ENCODE results near the gene CARD14. TPM values are rescaled to one million over a fixed set of nuclear protein-coding genes. Genes with fewer than 3 reads are reported as not detected.

Gene CARD14
- total and polyA plus RNA-seq, 2 experiments from 2014 or later = 0.08 to 0.52 TPM

DNA sequence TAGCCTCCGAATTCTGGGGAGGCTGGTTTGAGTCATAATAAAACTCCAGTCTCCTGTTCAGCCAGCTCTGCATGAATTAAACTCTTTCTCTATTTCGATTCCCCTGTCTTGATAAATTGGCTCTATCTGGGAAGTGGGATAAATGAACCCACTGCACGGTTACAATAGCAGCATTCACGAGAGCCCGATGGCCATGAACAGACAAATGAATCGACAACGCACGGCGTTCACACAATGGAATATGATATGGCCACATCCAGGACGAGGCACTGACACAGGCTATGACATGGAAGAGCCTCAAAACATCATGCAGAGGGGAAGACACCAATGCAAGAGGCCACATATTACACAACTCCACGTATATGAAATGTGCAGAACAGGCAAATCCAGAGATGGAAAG is 5.6 kb upstream of the CARD14 start:
- Histone ChIP-seq H3F3A (replicated peaks; ENCODE audit: low read depth) (peaks cover 12% of the 10 kb centered on the region; the same call in 1 of the 2 replicates), H3K9me2 (ENCODE audit: insufficient read depth) (no peaks in the 10 kb centered on the region), H3K4me3 (no peak overlapping the region), H3K4me1 (ENCODE audit: insufficient read depth) (peaks cover 19% of the 10 kb centered on the region), H3K4me2 (no peak overlapping the region), H3K79me2 (replicated peaks; ENCODE audit: insufficient read depth) (no peaks in the 10 kb centered on the region), H3K27me3 (ENCODE audit: insufficient read depth) (no peaks in the 10 kb centered on the region), H2AFZ (no peak overlapping the region), H3K36me3 (ENCODE audit: insufficient read depth) (no peaks in the 10 kb centered on the region), H4K20me1 (replicated peaks; ENCODE audit: insufficient read depth) (no peaks in the 10 kb centered on the region), H3K27ac (ENCODE audit: low read depth) (no peak overlapping the region)
- DNase-seq (ENCODE audit: low spot score) (no peak), ATAC-seq (no peak)
- H3K27me3 Mint-ChIP-seq (ENCODE audit: insufficient read depth, low read depth, poor library complexity) = peaks cover 23% of the 10 kb centered on the region
- no peaks in the 10 kb centered on the region for H3K36me3 Mint-ChIP-seq (ENCODE audit: low read depth)
- H3K4me3 Mint-ChIP-seq = no peak overlapping the region
- no peak overlapping the region for H3K27ac Mint-ChIP-seq
- no peaks in the 10 kb centered on the region for H3K9me3 Mint-ChIP-seq
- TF ChIP-seq NANOG (IDR thresholded peaks at IDR 0.05; ENCODE audit: borderline replicate concordance) (no peak), JUNB (IDR thresholded peaks at IDR 0.05; ENCODE audit: unreplicated experiment) (no peak), EZH2 (IDR thresholded peaks at IDR 0.05; ENCODE audit: low read depth, unreplicated experiment) (no peak), CREB1 (CRISPR knock-in tag; IDR thresholded peaks at IDR 0.05; ENCODE audit: low read depth) (no peak), EZH2phosphoT487 (IDR thresholded peaks at IDR 0.05; ENCODE audit: unreplicated experiment) (no peak), POLR2AphosphoS5 (IDR thresholded peaks at IDR 0.05; ENCODE audit: low read depth) (no peak), ZNF331 (CRISPR knock-in tag; IDR thresholded peaks at IDR 0.05; ENCODE audit: low read depth) (no peak), STAT1 (IDR thresholded peaks at IDR 0.05; ENCODE audit: unreplicated experiment) (no peak), ZNF114 (CRISPR knock-in tag; IDR thresholded peaks at IDR 0.05) (no peak)
- TF ChIP-seq, protein P1, sequence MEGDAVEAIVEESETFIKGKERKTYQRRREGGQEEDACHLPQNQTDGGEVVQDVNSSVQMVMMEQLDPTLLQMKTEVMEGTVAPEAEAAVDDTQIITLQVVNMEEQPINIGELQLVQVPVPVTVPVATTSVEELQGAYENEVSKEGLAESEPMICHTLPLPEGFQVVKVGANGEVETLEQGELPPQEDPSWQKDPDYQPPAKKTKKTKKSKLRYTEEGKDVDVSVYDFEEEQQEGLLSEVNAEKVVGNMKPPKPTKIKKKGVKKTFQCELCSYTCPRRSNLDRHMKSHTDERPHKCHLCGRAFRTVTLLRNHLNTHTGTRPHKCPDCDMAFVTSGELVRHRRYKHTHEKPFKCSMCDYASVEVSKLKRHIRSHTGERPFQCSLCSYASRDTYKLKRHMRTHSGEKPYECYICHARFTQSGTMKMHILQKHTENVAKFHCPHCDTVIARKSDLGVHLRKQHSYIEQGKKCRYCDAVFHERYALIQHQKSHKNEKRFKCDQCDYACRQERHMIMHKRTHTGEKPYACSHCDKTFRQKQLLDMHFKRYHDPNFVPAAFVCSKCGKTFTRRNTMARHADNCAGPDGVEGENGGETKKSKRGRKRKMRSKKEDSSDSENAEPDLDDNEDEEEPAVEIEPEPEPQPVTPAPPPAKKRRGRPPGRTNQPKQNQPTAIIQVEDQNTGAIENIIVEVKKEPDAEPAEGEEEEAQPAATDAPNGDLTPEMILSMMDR (conservative IDR thresholded peaks at IDR 0.05; ENCODE audit: low read depth in 2 of 2) = no peak
- TF ChIP-seq, protein P2, sequence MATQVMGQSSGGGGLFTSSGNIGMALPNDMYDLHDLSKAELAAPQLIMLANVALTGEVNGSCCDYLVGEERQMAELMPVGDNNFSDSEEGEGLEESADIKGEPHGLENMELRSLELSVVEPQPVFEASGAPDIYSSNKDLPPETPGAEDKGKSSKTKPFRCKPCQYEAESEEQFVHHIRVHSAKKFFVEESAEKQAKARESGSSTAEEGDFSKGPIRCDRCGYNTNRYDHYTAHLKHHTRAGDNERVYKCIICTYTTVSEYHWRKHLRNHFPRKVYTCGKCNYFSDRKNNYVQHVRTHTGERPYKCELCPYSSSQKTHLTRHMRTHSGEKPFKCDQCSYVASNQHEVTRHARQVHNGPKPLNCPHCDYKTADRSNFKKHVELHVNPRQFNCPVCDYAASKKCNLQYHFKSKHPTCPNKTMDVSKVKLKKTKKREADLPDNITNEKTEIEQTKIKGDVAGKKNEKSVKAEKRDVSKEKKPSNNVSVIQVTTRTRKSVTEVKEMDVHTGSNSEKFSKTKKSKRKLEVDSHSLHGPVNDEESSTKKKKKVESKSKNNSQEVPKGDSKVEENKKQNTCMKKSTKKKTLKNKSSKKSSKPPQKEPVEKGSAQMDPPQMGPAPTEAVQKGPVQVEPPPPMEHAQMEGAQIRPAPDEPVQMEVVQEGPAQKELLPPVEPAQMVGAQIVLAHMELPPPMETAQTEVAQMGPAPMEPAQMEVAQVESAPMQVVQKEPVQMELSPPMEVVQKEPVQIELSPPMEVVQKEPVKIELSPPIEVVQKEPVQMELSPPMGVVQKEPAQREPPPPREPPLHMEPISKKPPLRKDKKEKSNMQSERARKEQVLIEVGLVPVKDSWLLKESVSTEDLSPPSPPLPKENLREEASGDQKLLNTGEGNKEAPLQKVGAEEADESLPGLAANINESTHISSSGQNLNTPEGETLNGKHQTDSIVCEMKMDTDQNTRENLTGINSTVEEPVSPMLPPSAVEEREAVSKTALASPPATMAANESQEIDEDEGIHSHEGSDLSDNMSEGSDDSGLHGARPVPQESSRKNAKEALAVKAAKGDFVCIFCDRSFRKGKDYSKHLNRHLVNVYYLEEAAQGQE (IDR thresholded peaks at IDR 0.05; ENCODE audit: unreplicated experiment) = no peak
- TF ChIP-seq, protein P3, sequence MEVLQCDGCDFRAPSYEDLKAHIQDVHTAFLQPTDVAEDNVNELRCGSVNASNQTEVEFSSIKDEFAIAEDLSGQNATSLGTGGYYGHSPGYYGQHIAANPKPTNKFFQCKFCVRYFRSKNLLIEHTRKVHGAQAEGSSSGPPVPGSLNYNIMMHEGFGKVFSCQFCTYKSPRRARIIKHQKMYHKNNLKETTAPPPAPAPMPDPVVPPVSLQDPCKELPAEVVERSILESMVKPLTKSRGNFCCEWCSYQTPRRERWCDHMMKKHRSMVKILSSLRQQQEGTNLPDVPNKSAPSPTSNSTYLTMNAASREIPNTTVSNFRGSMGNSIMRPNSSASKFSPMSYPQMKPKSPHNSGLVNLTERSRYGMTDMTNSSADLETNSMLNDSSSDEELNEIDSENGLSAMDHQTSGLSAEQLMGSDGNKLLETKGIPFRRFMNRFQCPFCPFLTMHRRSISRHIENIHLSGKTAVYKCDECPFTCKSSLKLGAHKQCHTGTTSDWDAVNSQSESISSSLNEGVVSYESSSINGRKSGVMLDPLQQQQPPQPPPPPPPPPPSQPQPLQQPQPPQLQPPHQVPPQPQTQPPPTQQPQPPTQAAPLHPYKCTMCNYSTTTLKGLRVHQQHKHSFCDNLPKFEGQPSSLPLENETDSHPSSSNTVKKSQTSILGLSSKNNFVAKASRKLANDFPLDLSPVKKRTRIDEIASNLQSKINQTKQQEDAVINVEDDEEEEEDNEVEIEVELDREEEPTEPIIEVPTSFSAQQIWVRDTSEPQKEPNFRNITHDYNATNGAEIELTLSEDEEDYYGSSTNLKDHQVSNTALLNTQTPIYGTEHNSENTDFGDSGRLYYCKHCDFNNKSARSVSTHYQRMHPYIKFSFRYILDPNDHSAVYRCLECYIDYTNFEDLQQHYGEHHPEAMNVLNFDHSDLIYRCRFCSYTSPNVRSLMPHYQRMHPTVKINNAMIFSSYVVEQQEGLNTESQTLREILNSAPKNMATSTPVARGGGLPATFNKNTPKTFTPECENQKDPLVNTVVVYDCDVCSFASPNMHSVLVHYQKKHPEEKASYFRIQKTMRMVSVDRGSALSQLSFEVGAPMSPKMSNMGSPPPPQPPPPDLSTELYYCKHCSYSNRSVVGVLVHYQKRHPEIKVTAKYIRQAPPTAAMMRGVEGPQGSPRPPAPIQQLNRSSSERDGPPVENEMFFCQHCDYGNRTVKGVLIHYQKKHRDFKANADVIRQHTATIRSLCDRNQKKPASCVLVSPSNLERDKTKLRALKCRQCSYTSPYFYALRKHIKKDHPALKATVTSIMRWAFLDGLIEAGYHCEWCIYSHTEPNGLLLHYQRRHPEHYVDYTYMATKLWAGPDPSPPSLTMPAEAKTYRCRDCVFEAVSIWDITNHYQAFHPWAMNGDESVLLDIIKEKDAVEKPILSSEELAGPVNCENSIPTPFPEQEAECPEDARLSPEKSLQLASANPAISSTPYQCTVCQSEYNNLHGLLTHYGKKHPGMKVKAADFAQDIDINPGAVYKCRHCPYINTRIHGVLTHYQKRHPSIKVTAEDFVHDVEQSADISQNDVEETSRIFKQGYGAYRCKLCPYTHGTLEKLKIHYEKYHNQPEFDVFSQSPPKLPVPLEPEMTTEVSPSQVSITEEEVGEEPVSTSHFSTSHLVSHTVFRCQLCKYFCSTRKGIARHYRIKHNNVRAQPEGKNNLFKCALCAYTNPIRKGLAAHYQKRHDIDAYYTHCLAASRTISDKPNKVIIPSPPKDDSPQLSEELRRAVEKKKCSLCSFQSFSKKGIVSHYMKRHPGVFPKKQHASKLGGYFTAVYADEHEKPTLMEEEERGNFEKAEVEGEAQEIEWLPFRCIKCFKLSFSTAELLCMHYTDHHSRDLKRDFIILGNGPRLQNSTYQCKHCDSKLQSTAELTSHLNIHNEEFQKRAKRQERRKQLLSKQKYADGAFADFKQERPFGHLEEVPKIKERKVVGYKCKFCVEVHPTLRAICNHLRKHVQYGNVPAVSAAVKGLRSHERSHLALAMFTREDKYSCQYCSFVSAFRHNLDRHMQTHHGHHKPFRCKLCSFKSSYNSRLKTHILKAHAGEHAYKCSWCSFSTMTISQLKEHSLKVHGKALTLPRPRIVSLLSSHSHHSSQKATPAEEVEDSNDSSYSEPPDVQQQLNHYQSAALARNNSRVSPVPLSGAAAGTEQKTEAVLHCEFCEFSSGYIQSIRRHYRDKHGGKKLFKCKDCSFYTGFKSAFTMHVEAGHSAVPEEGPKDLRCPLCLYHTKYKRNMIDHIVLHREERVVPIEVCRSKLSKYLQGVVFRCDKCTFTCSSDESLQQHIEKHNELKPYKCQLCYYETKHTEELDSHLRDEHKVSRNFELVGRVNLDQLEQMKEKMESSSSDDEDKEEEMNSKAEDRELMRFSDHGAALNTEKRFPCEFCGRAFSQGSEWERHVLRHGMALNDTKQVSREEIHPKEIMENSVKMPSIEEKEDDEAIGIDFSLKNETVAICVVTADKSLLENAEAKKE (CRISPR knock-in tag; IDR thresholded peaks at IDR 0.05) = no peak
- TF ChIP-seq, protein P4, sequence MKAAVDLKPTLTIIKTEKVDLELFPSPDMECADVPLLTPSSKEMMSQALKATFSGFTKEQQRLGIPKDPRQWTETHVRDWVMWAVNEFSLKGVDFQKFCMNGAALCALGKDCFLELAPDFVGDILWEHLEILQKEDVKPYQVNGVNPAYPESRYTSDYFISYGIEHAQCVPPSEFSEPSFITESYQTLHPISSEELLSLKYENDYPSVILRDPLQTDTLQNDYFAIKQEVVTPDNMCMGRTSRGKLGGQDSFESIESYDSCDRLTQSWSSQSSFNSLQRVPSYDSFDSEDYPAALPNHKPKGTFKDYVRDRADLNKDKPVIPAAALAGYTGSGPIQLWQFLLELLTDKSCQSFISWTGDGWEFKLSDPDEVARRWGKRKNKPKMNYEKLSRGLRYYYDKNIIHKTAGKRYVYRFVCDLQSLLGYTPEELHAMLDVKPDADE (IDR thresholded peaks at IDR 0.05) = no peak
- H3K4me1 Mint-ChIP-seq = peaks cover 29% of the 10 kb centered on the region
